DND-41 (cell line): ENCODE results near the gene HHLA2.

Source experiments
- CTCF ChIP-seq: IDR thresholded peaks from 2 replicates; pipeline ENCODE4 v1.5.1; 2012; ENCODE audit warnings: borderline replicate concordance, low read length, moderate library complexity, mild to moderate bottlenecking; ENCODE audit not compliant: poor library complexity, severe bottlenecking; ENCODE audit errors: extremely low read depth
- EZH2 ChIP-seq: IDR thresholded peaks from 3 replicates; pipeline ENCODE4 v1.6.1; 2012; ENCODE audit warnings: borderline replicate concordance, low read depth, mild to moderate bottlenecking, moderate library complexity, low read length, inconsistent platforms; ENCODE audit not compliant: severe bottlenecking

GRCh38 chr3:108388136-108389132, 92.1 kb downstream of the HHLA2 start:
- TF ChIP-seq CTCF (no peak), EZH2 (no peak)
